GM23338 (cell line): ENCODE measurements around the gene CDC42EP2. TPM values are rescaled to one million over a fixed set of nuclear protein-coding genes. Genes with fewer than 3 reads are reported as not detected.

Experiments used
- ATAC-seq: fragments of 200-7000 bp; cut with Tn5 transposase; 3 replicates; pipeline ENCODE4 v1.9.1; 2020
- DNase-seq: peaks from one replicate; pipeline ENCODE4 v3.0.0-alpha.2; 2015; ENCODE audit warnings: low spot score
- H2AFZ ChIP-seq: fragments of 200-600 bp; sonication (generic); 2 replicates; pipeline ENCODE4 v1.8.0; 2016; ENCODE audit warnings: antibody characterized with exemption, mild to moderate bottlenecking, moderate library complexity
- H3F3A ChIP-seq: fragments of 200-600 bp; sonication (generic); replicated peaks from 2 replicates; pipeline ENCODE4 v1.8.0; 2017; ENCODE audit warnings: antibody characterized with exemption, mixed run types, low read depth
- H3K27ac ChIP-seq: fragments of 200-600 bp; sonication (generic); 2 replicates; pipeline ENCODE4 v1.6.1; 2016; ENCODE audit warnings: low read depth
- H3K27me3 ChIP-seq: fragments of 200-600 bp; sonication (generic); 2 replicates; pipeline ENCODE4 v1.8.0; 2016; ENCODE audit warnings: mild to moderate bottlenecking, mixed run types, moderate library complexity; ENCODE audit not compliant: insufficient read depth
- H3K36me3 ChIP-seq: fragments of 200-600 bp; sonication (generic); 2 replicates; pipeline ENCODE4 v1.8.0; 2016; ENCODE audit warnings: mild to moderate bottlenecking; ENCODE audit not compliant: insufficient read depth
- H3K4me1 ChIP-seq: fragments of 200-600 bp; sonication (generic); 2 replicates; pipeline ENCODE4 v1.8.0; 2016; ENCODE audit warnings: mild to moderate bottlenecking, moderate library complexity; ENCODE audit not compliant: insufficient read depth
- H3K4me2 ChIP-seq: fragments of 200-600 bp; sonication (generic); 2 replicates; pipeline ENCODE4 v1.7.1; 2017; ENCODE audit warnings: mixed run types
- H3K4me3 ChIP-seq: fragments of 200-600 bp; sonication (generic); 2 replicates; pipeline ENCODE4 v1.6.1; 2016; ENCODE audit warnings: mixed run types
- H3K79me2 ChIP-seq: fragments of 200-600 bp; sonication (generic); replicated peaks from 2 replicates; pipeline ENCODE4 v1.8.0; 2017; ENCODE audit warnings: mild to moderate bottlenecking; ENCODE audit not compliant: insufficient read depth
- H3K9me2 ChIP-seq: fragments of 200-600 bp; sonication (generic); 2 replicates; pipeline ENCODE4 v1.8.0; 2017; ENCODE audit not compliant: insufficient read depth
- H4K20me1 ChIP-seq: fragments of 200-600 bp; sonication (generic); replicated peaks from 2 replicates; pipeline ENCODE4 v1.8.0; 2017; ENCODE audit warnings: mild to moderate bottlenecking; ENCODE audit not compliant: insufficient read depth
- H3K27ac Mint-ChIP-seq: 2 replicates; pipeline ENCODE4 v1.8.0; 2020; ENCODE audit warnings: inconsistent platforms, mild to moderate bottlenecking, moderate library complexity, mixed read lengths
- H3K27me3 Mint-ChIP-seq: 3 replicates; pipeline ENCODE4 v1.8.0; 2022; ENCODE audit warnings: low read depth, mild to moderate bottlenecking, moderate library complexity, mixed read lengths, inconsistent platforms; ENCODE audit not compliant: insufficient read depth, poor library complexity
- H3K36me3 Mint-ChIP-seq: 3 replicates; pipeline ENCODE4 v1.8.0; 2021; ENCODE audit warnings: low read depth, mild to moderate bottlenecking, inconsistent platforms, moderate library complexity, mixed read lengths
- H3K4me1 Mint-ChIP-seq: 3 replicates; pipeline ENCODE4 v1.8.0; 2020; ENCODE audit warnings: mild to moderate bottlenecking, inconsistent platforms, mixed read lengths
- H3K4me3 Mint-ChIP-seq: 3 replicates; pipeline ENCODE4 v1.8.0; 2021; ENCODE audit warnings: moderate library complexity, mild to moderate bottlenecking, inconsistent platforms, mixed read lengths
- H3K9me3 Mint-ChIP-seq: 3 replicates; pipeline ENCODE4 v1.8.0; 2020; ENCODE audit warnings: moderate library complexity, mild to moderate bottlenecking, inconsistent platforms, mixed read lengths
- CREB1 ChIP-seq: fragments of 250-450 bp; sonication (Bioruptor Pico); IDR thresholded peaks from 2 replicates; pipeline ENCODE4 v1.5.0; 2020; ENCODE audit warnings: low read depth, mild to moderate bottlenecking, moderate library complexity
- CTCF ChIP-seq, 2 experiments: fragments of 200-600 bp in 1 of 2; sonication (generic) in 1 of 2; conservative IDR thresholded peaks; 2 replicates each; pipeline versions ENCODE4 v1.5.1 to v1.6.1; 2016 to 2017; ENCODE audit warnings: antibody characterized with exemption in 2 of 2, low read depth in 2 of 2, mild to moderate bottlenecking in 2 of 2, moderate library complexity in 1 of 2
- ETS1 ChIP-seq: IDR thresholded peaks from 2 replicates; pipeline ENCODE4 v1.6.1; 2016; ENCODE audit warnings: antibody characterized with exemption
- EZH2 ChIP-seq: fragments of 200-600 bp; sonication (generic); IDR thresholded peaks from one replicate; pipeline ENCODE4 v1.8.0; 2017; ENCODE audit warnings: antibody characterized with exemption, mild to moderate bottlenecking, low read depth; ENCODE audit not compliant: unreplicated experiment
- EZH2phosphoT487 ChIP-seq: fragments of 200-600 bp; sonication (generic); IDR thresholded peaks from one replicate; pipeline ENCODE4 v1.8.1; 2018; ENCODE audit warnings: antibody characterized with exemption; ENCODE audit not compliant: unreplicated experiment
- JUNB ChIP-seq: IDR thresholded peaks from one replicate; pipeline ENCODE4 v1.6.1; 2016; ENCODE audit warnings: antibody characterized with exemption; ENCODE audit not compliant: unreplicated experiment
- NANOG ChIP-seq: IDR thresholded peaks from 2 replicates; pipeline ENCODE4 v1.6.1; 2016; ENCODE audit warnings: antibody characterized with exemption, borderline replicate concordance
- POLR2AphosphoS5 ChIP-seq: IDR thresholded peaks from 2 replicates; pipeline ENCODE4 v1.6.1; 2016; ENCODE audit warnings: antibody characterized with exemption, low read depth
- REST ChIP-seq: IDR thresholded peaks from one replicate; pipeline ENCODE4 v1.6.1; 2018; ENCODE audit warnings: antibody characterized with exemption; ENCODE audit not compliant: unreplicated experiment
- STAT1 ChIP-seq: IDR thresholded peaks from one replicate; pipeline ENCODE4 v1.6.1; 2016; ENCODE audit warnings: antibody characterized with exemption; ENCODE audit not compliant: unreplicated experiment
- ZNF114 ChIP-seq: fragments of 250-450 bp; sonication (Bioruptor Pico); IDR thresholded peaks from 2 replicates; pipeline ENCODE4 v1.5.0; 2020; ENCODE audit warnings: mild to moderate bottlenecking, moderate library complexity
- ZNF331 ChIP-seq: fragments of 250-450 bp; sonication (Bioruptor Pico); IDR thresholded peaks from 2 replicates; pipeline ENCODE4 v1.5.0; 2020; ENCODE audit warnings: low read depth, mild to moderate bottlenecking, moderate library complexity
- ZNF462 ChIP-seq: fragments of 250-450 bp; sonication (Bioruptor Pico); IDR thresholded peaks from 2 replicates; pipeline ENCODE4 v1.5.0; 2020; ENCODE audit warnings: mild to moderate bottlenecking, moderate library complexity
- polyA plus RNA-seq: library from polyadenylated mRNA; unstranded; fragments of >200 nt; fragmentation: Nextera tagmentation; extraction: Ambion mirVana; gene quantifications from 2 replicates; pipeline ENCODE4 v1.2.1, GENCODE V29; 2016
- total RNA-seq: library from RNA; depleted of rRNA; stranded (reverse); fragments of >200 nt; shearing (Covaris generic); gene quantifications from 2 replicates; pipeline ENCODE4 v1.2.3, GENCODE V29; 2014

Gene CDC42EP2
- total and polyA plus RNA-seq, 2 experiments from 2014 or later: 18.2 to 19.0 TPM

GRCh38 chr11:65329478-65329877, 14.8 kb downstream of the CDC42EP2 start:
- no peak overlapping the region for H3K4me2 ChIP-seq
- Mint-ChIP-seq H3K27me3 (peaks cover 12% of the 10 kb centered on the region), H3K36me3 (0 out of 3 replicates have a peak, but pooled peaks cover 2% of the 10 kb centered on the region), H3K27ac (no peak overlapping the region), H3K4me3 (peak overlapping the region; percentile 38; the same call in 1 of the 3 replicates), H3K9me3 (no peaks in the 10 kb centered on the region; the same call in 2 of the 3 replicates), H3K4me1 (peaks cover 9% of the 10 kb centered on the region; the same call in 2 of the 3 replicates)
- H3K27me3 ChIP-seq: no peaks in the 10 kb centered on the region
- no peak for DNase-seq
- no peaks in the 10 kb centered on the region for H3K9me2 ChIP-seq
- ATAC-seq: no peak
- no peak overlapping the region for H3K4me3 ChIP-seq
- H3K36me3 ChIP-seq: no peaks in the 10 kb centered on the region
- no peak overlapping the region for H3K27ac ChIP-seq
- peaks cover under 1% of the 10 kb centered on the region for H3K4me1 ChIP-seq
- peaks cover 3% of the 10 kb centered on the region for H4K20me1 ChIP-seq
- H3K79me2 ChIP-seq: peaks cover 7% of the 10 kb centered on the region
- TF ChIP-seq POLR2AphosphoS5 (no peak), EZH2phosphoT487 (no peak), CREB1 (CRISPR knock-in tag) (no peak), JUNB (no peak), ZNF331 (CRISPR knock-in tag) (no peak), CTCF (conservative IDR thresholded peaks at IDR 0.05; ENCODE audit: low read depth in 2 of 2) (no peak), ZNF462 (CRISPR knock-in tag) (no peak), ETS1 (no peak), ZNF114 (CRISPR knock-in tag) (no peak), NANOG (no peak), EZH2 (no peak), STAT1 (no peak), REST (no peak)
- H3F3A ChIP-seq: peaks cover 16% of the 10 kb centered on the region; the same call in 1 of the 2 replicates
- H2AFZ ChIP-seq: peak overlapping the region; percentile 8; the same call in 1 of the 2 replicates
